ENCODE results near the gene SLC20A1. TPM values are rescaled to one million over a fixed set of nuclear protein-coding genes. Genes with fewer than 3 reads are reported as not detected.
A peak's percentile ranks its signal among the peaks of the same experiment; 100 is the strongest.

Gene SLC20A1
- total and polyA plus RNA-seq, 2 experiments from 2014 or later, result 135 to 191 TPM

DNA sequence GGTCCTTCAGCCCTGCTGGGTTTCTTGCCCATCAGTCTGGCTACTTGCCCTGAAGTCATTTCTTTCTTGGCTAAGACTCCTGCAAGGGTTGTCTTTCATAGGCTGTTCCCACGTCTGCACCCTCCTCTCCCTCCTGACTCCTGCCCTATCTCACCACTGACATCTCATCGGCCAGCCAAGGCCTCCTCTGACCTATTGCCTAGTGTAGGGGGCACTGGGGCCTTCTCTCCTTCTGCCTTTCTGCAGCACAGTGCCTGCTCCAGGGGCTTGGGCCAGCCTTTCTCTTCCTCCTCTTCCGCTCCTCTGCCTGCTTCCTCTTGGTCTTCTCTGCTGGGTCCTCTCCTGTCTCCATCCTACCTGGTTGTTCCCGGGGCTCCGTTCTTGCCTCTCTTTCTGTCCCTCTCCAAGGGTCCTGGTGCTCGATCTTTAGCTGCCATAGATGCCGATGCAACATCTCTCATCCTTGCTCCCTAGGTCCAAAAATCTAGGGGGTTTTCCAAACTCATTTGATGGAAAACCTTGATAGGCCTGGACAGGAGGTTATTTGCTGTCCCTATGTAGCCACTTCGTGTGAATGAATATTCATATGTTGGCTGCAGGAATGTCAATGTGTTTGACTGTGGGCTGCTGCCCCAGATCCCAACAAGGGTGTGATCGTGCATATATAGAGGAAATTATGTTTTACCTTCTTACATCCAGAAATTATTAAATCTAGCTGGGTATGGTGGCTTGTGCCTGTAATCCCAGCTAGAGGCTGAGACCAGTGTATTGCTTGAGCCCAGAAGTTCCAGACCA lies 65.4 kb downstream of the SLC20A1 start:
- no peak for DNase-seq
- Histone ChIP-seq H3K27me3 (replicated peaks; ENCODE audit: insufficient read depth) (no peaks in the 10 kb centered on the region), H3K4me2 (ENCODE audit: unreplicated experiment) (no peak overlapping the region), H2AFZ (no peak overlapping the region), H3K9me2 (ENCODE audit: insufficient read depth) (no peaks in the 10 kb centered on the region), H3K79me2 (ENCODE audit: insufficient read depth) (no peaks in the 10 kb centered on the region), H3K4me3 (no peak overlapping the region), H4K20me1 (ENCODE audit: insufficient read depth) (no peaks in the 10 kb centered on the region), H3K27ac (no peak overlapping the region), H3K9me3 (ENCODE audit: low read depth) (no peaks in the 10 kb centered on the region), H3F3A (ENCODE audit: insufficient read depth) (no peaks in the 10 kb centered on the region; the same call in 1 of the 2 replicates), H3K4me1 (ENCODE audit: insufficient read depth) (peaks cover 21% of the 10 kb centered on the region), H3K36me3 (ENCODE audit: low read depth) (no peaks in the 10 kb centered on the region), H3K9ac (no peak overlapping the region)
- WGBS, 2 experiments (ENCODE audit: low coverage in 1 of 2, low lambda C conversion rate in 2 of 2, missing lambda C conversion rate in 2 of 2), result 82 to 85% methylated on average over 9 of the region's 9 CpGs
- in situ Hi-C loops (cut with MboI), result no loop called here
- no peak for TF ChIP-seq EZH2phosphoT487 (IDR thresholded peaks at IDR 0.05; ENCODE audit: insufficient read depth, low read depth)
- TF ChIP-seq EZH2 (IDR thresholded peaks at IDR 0.05; ENCODE audit: insufficient read depth, poor library complexity, severe bottlenecking), result no peak

- H3K9ac ChIP-seq, result no peak overlapping the region
- no peak for DNase-seq
- H3K9me3 ChIP-seq (ENCODE audit: low read depth), result no peaks in the 10 kb centered on the region
- no peaks in the 10 kb centered on the region for H3K36me3 ChIP-seq (ENCODE audit: low read depth)
- 0 out of 2 replicates have a peak overlapping the region, but pooled peaks have one; percentile 22 for H3K27ac ChIP-seq
- H3F3A ChIP-seq (ENCODE audit: insufficient read depth), result no peaks in the 10 kb centered on the region
- no peak overlapping the region for H2AFZ ChIP-seq
- H3K9me2 ChIP-seq (ENCODE audit: insufficient read depth), result no peaks in the 10 kb centered on the region
- in situ Hi-C loops (cut with MboI), result no loop called here
- no peak overlapping the region for H3K4me2 ChIP-seq (ENCODE audit: unreplicated experiment)
- H3K4me1 ChIP-seq (ENCODE audit: insufficient read depth), result peaks cover 15% of the 10 kb centered on the region
- no peak for TF ChIP-seq EZH2phosphoT487 (IDR thresholded peaks at IDR 0.05; ENCODE audit: insufficient read depth, low read depth)
- no peak for TF ChIP-seq EZH2 (IDR thresholded peaks at IDR 0.05; ENCODE audit: insufficient read depth, poor library complexity, severe bottlenecking)
- WGBS, 2 experiments (ENCODE audit: low coverage in 1 of 2, low lambda C conversion rate in 2 of 2, missing lambda C conversion rate in 2 of 2), result 71 to 76% methylated on average over 3 of the region's 3 CpGs
- no peaks in the 10 kb centered on the region for H3K79me2 ChIP-seq (ENCODE audit: insufficient read depth)
- H4K20me1 ChIP-seq (ENCODE audit: insufficient read depth), result no peaks in the 10 kb centered on the region
- H3K4me3 ChIP-seq, result no peak overlapping the region
- H3K27me3 ChIP-seq (replicated peaks; ENCODE audit: insufficient read depth), result no peaks in the 10 kb centered on the region
These were observed 66.7 kb downstream of the SLC20A1 start for GRCh38 chr2:112712465-112712864.

DNA sequence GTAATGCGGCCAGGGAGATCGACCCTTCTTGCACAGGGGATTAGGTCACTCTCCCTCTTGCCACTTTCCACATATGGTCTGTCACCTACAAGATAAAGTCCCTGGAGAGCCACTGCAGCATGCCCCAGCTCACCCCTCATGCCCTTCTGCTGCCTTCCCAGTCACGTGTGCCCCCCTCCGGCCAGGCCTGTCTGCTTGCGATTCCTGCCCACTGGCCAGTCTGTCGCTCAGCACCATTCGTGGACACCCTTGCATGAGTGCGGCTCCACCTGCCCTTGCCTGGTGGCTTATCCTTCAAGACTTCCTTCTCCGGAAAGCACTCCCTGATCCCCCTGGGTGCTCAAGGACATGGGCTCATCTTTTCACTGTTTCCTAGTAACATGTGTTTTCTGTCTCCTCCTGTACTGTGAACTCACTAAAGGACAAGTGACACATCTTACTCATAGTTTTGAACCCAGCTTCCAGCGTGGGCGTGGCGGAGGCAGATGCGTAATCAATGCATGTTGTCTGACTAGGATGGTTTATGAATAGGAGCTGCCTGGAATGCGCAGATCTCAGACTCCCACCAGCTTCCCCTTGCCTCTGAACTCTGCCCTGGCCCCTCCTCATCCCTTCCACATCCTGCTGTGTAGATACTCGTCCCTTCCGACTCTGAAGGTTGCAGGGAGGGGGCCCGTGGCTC lies 67.3 kb downstream of the SLC20A1 start:
- H2AFZ ChIP-seq, result peak overlapping the region; percentile 58
- H3K4me2 ChIP-seq (ENCODE audit: unreplicated experiment), result peak overlapping the region; percentile 54
- DNase-seq, result peak; percentile 93
- peaks cover 15% of the 10 kb centered on the region for H3K4me1 ChIP-seq (ENCODE audit: insufficient read depth)
- in situ Hi-C loops (cut with MboI), result no loop called here
- 43 to 46% methylated on average over 17 of the region's 17 CpGs for WGBS, 2 experiments (ENCODE audit: low coverage in 1 of 2, low lambda C conversion rate in 2 of 2, missing lambda C conversion rate in 2 of 2)
- H3K27me3 ChIP-seq (replicated peaks; ENCODE audit: insufficient read depth), result no peaks in the 10 kb centered on the region
- no peaks in the 10 kb centered on the region for H3K9me2 ChIP-seq (ENCODE audit: insufficient read depth)
- peak overlapping the region; percentile 34 for H3K27ac ChIP-seq
- TF ChIP-seq EZH2phosphoT487 (IDR thresholded peaks at IDR 0.05; ENCODE audit: insufficient read depth, low read depth) (no peak), EZH2 (IDR thresholded peaks at IDR 0.05; ENCODE audit: insufficient read depth, poor library complexity, severe bottlenecking) (no peak)
- H3K4me3 ChIP-seq, result 0 out of 2 replicates have a peak overlapping the region, but pooled peaks have one; percentile 10
- H3K36me3 ChIP-seq (ENCODE audit: low read depth), result no peaks in the 10 kb centered on the region
- H3K9me3 ChIP-seq (ENCODE audit: low read depth), result no peaks in the 10 kb centered on the region
- H3K9ac ChIP-seq, result peak overlapping the region; percentile 35; the same call in 1 of the 2 replicates
- no peaks in the 10 kb centered on the region for H3K79me2 ChIP-seq (ENCODE audit: insufficient read depth)
- H4K20me1 ChIP-seq (ENCODE audit: insufficient read depth), result no peaks in the 10 kb centered on the region
- H3F3A ChIP-seq (ENCODE audit: insufficient read depth), result no peaks in the 10 kb centered on the region

Other genes with a start within 250 kb of the SLC20A1 start
- gene RGPD8, start 212.3 kb upstream of the SLC20A1 start, total RNA-seq (2014; rRNA removed; shearing (Covaris generic)), result 11.6 and 16.8 TPM in 2 replicates
- 2.1 and 2.3 TPM in 2 replicates for gene RGPD8, start 212.3 kb upstream of the SLC20A1 start, polyA plus RNA-seq (2016; fragmentation: Nextera tagmentation; extraction: Ambion mirVana)
- 68.4 and 69.7 TPM in 2 replicates for gene TTL, start 163.8 kb upstream of the SLC20A1 start, total RNA-seq (2014; rRNA removed; shearing (Covaris generic))
- 11.1 and 11.5 TPM in 2 replicates for gene TTL, start 163.8 kb upstream of the SLC20A1 start, polyA plus RNA-seq (2016; fragmentation: Nextera tagmentation; extraction: Ambion mirVana)
- gene POLR1B, start 103.5 kb upstream of the SLC20A1 start, total RNA-seq (2014; rRNA removed; shearing (Covaris generic)), result 9.2 and 16.5 TPM in 2 replicates
- 8.2 and 9.8 TPM in 2 replicates for gene POLR1B, start 103.5 kb upstream of the SLC20A1 start, polyA plus RNA-seq (2016; fragmentation: Nextera tagmentation; extraction: Ambion mirVana)
- 7.1 and 9.5 TPM in 2 replicates for gene CHCHD5, start 61.3 kb upstream of the SLC20A1 start, total RNA-seq (2014; rRNA removed; shearing (Covaris generic))
- 55.4 and 57.8 TPM in 2 replicates for gene CHCHD5, start 61.3 kb upstream of the SLC20A1 start, polyA plus RNA-seq (2016; fragmentation: Nextera tagmentation; extraction: Ambion mirVana)
- not detected in 2 replicates for gene NT5DC4, start 75.1 kb downstream of the SLC20A1 start, total RNA-seq (2014; rRNA removed; shearing (Covaris generic))
- not detected in 2 replicates for gene NT5DC4, start 75.1 kb downstream of the SLC20A1 start, polyA plus RNA-seq (2016; fragmentation: Nextera tagmentation; extraction: Ambion mirVana)
- 5.2 and 6.6 TPM in 2 replicates for gene CKAP2L, start 118.7 kb downstream of the SLC20A1 start, total RNA-seq (2014; rRNA removed; shearing (Covaris generic))
- 9.0 and 10.9 TPM in 2 replicates for gene CKAP2L, start 118.7 kb downstream of the SLC20A1 start, polyA plus RNA-seq (2016; fragmentation: Nextera tagmentation; extraction: Ambion mirVana)
- gene IL1A, start 138.6 kb downstream of the SLC20A1 start, total RNA-seq (2014; rRNA removed; shearing (Covaris generic)), result 0.54 TPM in 1 of 2 replicates, not detected in the other
- 0.14 TPM in 1 of 2 replicates, not detected in the other for gene IL1A, start 138.6 kb downstream of the SLC20A1 start, polyA plus RNA-seq (2016; fragmentation: Nextera tagmentation; extraction: Ambion mirVana)
- gene IL1B, start 190.8 kb downstream of the SLC20A1 start, total RNA-seq (2014; rRNA removed; shearing (Covaris generic)), result 0.86 and 3.8 TPM in 2 replicates
- 1.1 and 2.2 TPM in 2 replicates for gene IL1B, start 190.8 kb downstream of the SLC20A1 start, polyA plus RNA-seq (2016; fragmentation: Nextera tagmentation; extraction: Ambion mirVana)

Data from GM23248 (cell line).